Measurements from ENCODE around the gene SLC1A2.

DNA sequence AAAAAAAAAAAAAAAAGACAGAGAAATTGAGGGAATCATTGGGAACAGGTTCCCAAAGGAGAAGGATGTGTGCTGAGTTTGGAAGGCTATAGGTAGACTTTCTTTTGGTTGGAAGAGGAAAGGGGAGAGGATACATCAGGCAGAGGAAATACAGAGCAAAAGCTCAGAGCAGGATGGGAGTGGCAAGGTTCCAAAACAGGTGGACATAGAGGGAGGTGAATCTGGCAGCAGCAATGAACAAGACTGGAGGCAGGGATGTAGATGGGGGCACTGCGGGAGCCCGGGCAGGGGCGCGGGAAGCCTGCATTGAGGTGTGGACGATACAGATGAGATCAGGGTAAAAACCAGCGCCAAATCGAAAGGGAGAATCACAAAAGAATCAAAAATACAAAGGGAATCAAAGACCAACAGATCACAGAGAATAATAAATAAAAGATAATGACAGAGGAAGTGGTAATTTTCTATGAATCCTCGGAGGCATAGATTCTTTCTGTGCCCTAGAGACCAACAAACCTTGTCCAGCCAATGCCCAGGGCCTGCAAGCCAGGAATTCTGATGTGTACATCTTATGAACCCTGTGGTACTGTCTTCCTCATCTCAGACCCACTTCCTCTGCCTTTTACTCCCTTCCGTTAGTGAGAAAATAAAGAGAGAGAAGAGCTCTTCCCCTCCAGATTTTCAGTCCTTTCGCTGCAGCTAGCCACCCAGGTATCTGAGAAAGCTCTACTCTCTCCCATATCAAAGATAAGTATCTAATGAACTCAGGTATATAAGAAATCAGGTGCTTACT, 70.3 kb downstream of the SLC1A2 start:
- TF ChIP-seq, protein P1, sequence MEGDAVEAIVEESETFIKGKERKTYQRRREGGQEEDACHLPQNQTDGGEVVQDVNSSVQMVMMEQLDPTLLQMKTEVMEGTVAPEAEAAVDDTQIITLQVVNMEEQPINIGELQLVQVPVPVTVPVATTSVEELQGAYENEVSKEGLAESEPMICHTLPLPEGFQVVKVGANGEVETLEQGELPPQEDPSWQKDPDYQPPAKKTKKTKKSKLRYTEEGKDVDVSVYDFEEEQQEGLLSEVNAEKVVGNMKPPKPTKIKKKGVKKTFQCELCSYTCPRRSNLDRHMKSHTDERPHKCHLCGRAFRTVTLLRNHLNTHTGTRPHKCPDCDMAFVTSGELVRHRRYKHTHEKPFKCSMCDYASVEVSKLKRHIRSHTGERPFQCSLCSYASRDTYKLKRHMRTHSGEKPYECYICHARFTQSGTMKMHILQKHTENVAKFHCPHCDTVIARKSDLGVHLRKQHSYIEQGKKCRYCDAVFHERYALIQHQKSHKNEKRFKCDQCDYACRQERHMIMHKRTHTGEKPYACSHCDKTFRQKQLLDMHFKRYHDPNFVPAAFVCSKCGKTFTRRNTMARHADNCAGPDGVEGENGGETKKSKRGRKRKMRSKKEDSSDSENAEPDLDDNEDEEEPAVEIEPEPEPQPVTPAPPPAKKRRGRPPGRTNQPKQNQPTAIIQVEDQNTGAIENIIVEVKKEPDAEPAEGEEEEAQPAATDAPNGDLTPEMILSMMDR (IDR thresholded peaks at IDR 0.05) = no peak
- TF ChIP-seq POLR2A (IDR thresholded peaks at IDR 0.05) = no peak

Data from heart left ventricle (tissue), 13 donors.